ENCODE data around the gene CNGA4.
"Not testable (repeated sequence)": the region's sequence is repeated elsewhere in the genome, so short reads cannot be mapped to it uniquely, and the experiment has no call there.

The CNGA4 gene

GRCh38 chr11:6225896-6226295 is 13.0 kb upstream of the CNGA4 start:
- DNase-seq, result no peak

- DNase-seq, result no peak
Observed at GRCh38 chr11:6228520-6228919, 10.4 kb upstream of the CNGA4 start.

- no peak for DNase-seq
Observed at GRCh38 chr11:6229911-6230310, 9.0 kb upstream of the CNGA4 start.

- no peak for DNase-seq
Observed at GRCh38 chr11:6232899-6233298, 6.0 kb upstream of the CNGA4 start.

GRCh38 chr11:6233984-6234386 is 4.9 kb upstream of the CNGA4 start:
- DNase-seq, result no peak

- peak; percentile 99 for DNase-seq
Observed at GRCh38 chr11:6234387-6235107, 4.3 kb upstream of the CNGA4 start, which contains the start of gene FHIP1B. Gene FHIP1B, minus strand, starts transcription at chr11:6234636. Its CDS starts 10,120 bp downstream, at chr11:6224516.

- DNase-seq, result no peak
Observed at GRCh38 chr11:6237266-6237665, 1.6 kb upstream of the CNGA4 start.

GRCh38 chr11:6237761-6238302 is 1.1 kb upstream of the CNGA4 start:
- no peak for DNase-seq

GRCh38 chr11:6240139-6240538 is 1.2 kb downstream of the CNGA4 start:
- no peak for DNase-seq

- DNase-seq, result no peak
Observed at GRCh38 chr11:6240781-6241180, 1.9 kb downstream of the CNGA4 start.

- no peak for DNase-seq
Observed at GRCh38 chr11:6241316-6241715, 2.4 kb downstream of the CNGA4 start.

GRCh38 chr11:6245536-6245935 is 6.6 kb downstream of the CNGA4 start:
- no peak for DNase-seq

GRCh38 chr11:6248248-6248647 is 9.4 kb downstream of the CNGA4 start:
- no peak for DNase-seq

- DNase-seq, result not testable (repeated sequence)
Observed at GRCh38 chr11:6248897-6249296, 10.0 kb downstream of the CNGA4 start.

- DNase-seq, result no peak
Observed at GRCh38 chr11:6249770-6250555, 11.1 kb downstream of the CNGA4 start.

- peak; percentile 33 for DNase-seq
Observed at GRCh38 chr11:6251120-6251733, 12.3 kb downstream of the CNGA4 start.

- no peak for DNase-seq
Observed at GRCh38 chr11:6251990-6252473, 13.1 kb downstream of the CNGA4 start.

GRCh38 chr11:6253197-6253596 is 14.3 kb downstream of the CNGA4 start:
- DNase-seq, result no peak

GRCh38 chr11:6258141-6258540 is 19.3 kb downstream of the CNGA4 start:
- no peak for DNase-seq

- no peak for DNase-seq
Observed at GRCh38 chr11:6258571-6259081, 19.7 kb downstream of the CNGA4 start.

GRCh38 chr11:6260207-6260726 is 21.4 kb downstream of the CNGA4 start:
- no peak for DNase-seq

- no peak for DNase-seq
Observed at GRCh38 chr11:6263662-6264061, 24.8 kb downstream of the CNGA4 start.

- no peak for DNase-seq
Observed at GRCh38 chr11:6268820-6269219, 29.9 kb downstream of the CNGA4 start.

Measured in midbrain (tissue), 1 donor.